ENCODE results near the gene PCDHB10. TPM values are rescaled to one million over a fixed set of nuclear protein-coding genes. Genes with fewer than 3 reads are reported as not detected.
"Not testable (repeated sequence)": the region's sequence is repeated elsewhere in the genome, so short reads cannot be mapped to it uniquely, and the experiment has no call there.

The PCDHB10 gene
- total and polyA plus RNA-seq, 4 donors: 5.9 to 15.8 (median 10.5) TPM

DNA sequence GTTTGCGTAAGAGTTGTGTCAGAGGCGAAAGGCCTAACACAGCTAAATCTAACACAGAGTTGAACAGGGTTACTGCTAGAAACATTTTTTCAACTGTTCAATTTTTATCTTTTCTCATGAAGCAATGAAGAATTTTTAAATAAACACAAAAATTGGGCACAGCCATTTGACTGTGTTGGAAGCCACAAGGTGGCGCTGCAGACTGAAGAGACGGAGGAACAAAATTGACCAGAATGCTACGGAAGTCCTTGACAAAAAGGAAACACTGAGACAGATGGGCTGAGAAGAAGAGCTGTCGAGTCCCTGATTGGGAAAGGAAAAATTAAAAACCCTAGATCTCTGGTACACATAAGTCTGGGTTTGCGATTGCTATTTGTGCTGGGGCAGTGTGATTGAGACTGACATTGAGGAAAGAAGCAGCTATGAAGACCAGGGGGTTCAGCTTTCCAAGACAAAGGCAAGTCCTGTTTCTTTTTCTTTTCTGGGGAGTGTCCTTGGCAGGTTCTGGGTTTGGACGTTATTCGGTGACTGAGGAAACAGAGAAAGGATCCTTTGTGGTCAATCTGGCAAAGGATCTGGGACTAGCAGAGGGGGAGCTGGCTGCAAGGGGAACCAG, 5.1 kb upstream of the PCDHB10 start, which contains the start of gene PCDHB9:
Gene PCDHB9, plus strand, starts transcription at position 265 of the 616 bp plus-strand sequence. Its CDS starts 158 bp downstream, at position 423.
- Histone ChIP-seq H3K4me3 (ENCODE audit: low read depth, low read length) (no peak within 1 kb of the TSS), H3K9me3 (ENCODE audit: control insufficient read depth, insufficient read depth, low read length) (peaks cover 5% of the 10 kb centered on the region), H3K36me3 (ENCODE audit: control insufficient read depth, insufficient read depth, low read length) (no peaks in the 10 kb centered on the region), H3K27ac (ENCODE audit: low read depth, low read length) (no peak within 1 kb of the TSS), H3K27me3 (ENCODE audit: control insufficient read depth, insufficient read depth, low read length) (no peaks in the 10 kb centered on the region), H3K4me1 (ENCODE audit: control insufficient read depth, insufficient read depth, low read length) (no peaks in the 10 kb centered on the region)
- peak in 2 of 6 donors; percentile 39 to 50 for DNase-seq (ENCODE audit: low read depth in 4 of 6, low spot score in 6 of 6)
- 19% methylated on average over 6 of the region's 9 CpGs for WGBS (ENCODE audit: insufficient coverage)

DNA sequence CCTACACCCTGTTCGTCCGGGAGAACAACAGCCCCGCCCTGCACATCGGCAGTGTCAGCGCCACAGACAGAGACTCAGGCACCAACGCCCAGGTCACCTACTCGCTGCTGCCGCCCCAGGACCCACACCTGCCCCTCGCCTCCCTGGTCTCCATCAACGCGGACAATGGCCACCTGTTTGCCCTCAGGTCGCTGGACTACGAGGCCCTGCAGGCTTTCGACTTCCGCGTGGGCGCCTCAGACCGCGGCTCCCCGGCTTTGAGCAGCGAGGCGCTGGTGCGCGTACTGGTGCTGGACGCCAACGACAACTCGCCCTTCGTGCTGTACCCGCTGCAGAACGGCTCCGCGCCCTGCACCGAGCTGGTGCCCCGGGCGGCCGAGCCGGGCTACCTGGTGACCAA, 3.5 kb upstream of the PCDHB10 start:
- H3K9me3 ChIP-seq (ENCODE audit: control insufficient read depth, insufficient read depth, low read length); H3K27me3 ChIP-seq (ENCODE audit: control insufficient read depth, insufficient read depth, low read length); H3K4me3 ChIP-seq (ENCODE audit: low read depth, low read length); H3K36me3 ChIP-seq (ENCODE audit: control insufficient read depth, insufficient read depth, low read length); H3K4me1 ChIP-seq (ENCODE audit: control insufficient read depth, insufficient read depth, low read length); DNase-seq (ENCODE audit: low read depth in 4 of 6, low spot score in 6 of 6); H3K27ac ChIP-seq (ENCODE audit: low read depth, low read length): not testable (repeated sequence)
- 26% methylated on average over 11 of the region's 37 CpGs for WGBS (ENCODE audit: insufficient coverage)

DNA sequence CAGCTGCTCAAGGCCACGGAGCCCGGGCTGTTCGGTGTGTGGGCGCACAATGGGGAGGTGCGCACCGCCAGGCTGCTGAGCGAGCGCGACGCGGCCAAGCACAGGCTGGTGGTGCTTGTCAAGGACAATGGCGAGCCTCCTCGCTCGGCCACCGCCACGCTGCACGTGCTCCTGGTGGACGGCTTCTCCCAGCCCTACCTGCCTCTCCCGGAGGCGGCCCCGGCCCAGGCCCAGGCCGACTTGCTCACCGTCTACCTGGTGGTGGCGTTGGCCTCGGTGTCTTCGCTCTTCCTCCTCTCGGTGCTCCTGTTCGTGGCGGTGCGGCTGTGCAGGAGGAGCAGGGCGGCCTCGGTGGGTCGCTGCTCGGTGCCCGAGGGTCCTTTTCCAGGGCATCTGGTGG, 3.0 kb upstream of the PCDHB10 start:
- H3K4me1 ChIP-seq (ENCODE audit: control insufficient read depth, insufficient read depth, low read length); H3K27me3 ChIP-seq (ENCODE audit: control insufficient read depth, insufficient read depth, low read length); DNase-seq (ENCODE audit: low read depth in 4 of 6, low spot score in 6 of 6); H3K36me3 ChIP-seq (ENCODE audit: control insufficient read depth, insufficient read depth, low read length); H3K4me3 ChIP-seq (ENCODE audit: low read depth, low read length); H3K27ac ChIP-seq (ENCODE audit: low read depth, low read length); H3K9me3 ChIP-seq (ENCODE audit: control insufficient read depth, insufficient read depth, low read length): not testable (repeated sequence)
- 16% methylated on average over 16 of the region's 35 CpGs for WGBS (ENCODE audit: insufficient coverage)

DNA sequence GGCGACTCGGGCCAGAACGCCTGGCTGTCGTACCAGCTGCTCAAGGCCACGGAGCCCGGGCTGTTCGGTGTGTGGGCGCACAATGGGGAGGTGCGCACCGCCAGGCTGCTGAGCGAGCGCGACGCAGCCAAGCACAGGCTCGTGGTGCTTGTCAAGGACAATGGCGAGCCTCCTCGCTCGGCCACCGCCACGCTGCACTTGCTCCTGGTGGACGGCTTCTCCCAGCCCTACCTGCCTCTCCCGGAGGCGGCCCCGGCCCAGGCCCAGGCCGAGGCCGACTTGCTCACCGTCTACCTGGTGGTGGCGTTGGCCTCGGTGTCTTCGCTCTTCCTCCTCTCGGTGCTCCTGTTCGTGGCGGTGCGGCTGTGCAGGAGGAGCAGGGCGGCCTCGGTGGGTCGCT, 2.2 kb downstream of the PCDHB10 start:
- not testable (repeated sequence) for H3K36me3 ChIP-seq (ENCODE audit: control insufficient read depth, insufficient read depth, low read length); H3K27ac ChIP-seq (ENCODE audit: low read depth, low read length); H3K27me3 ChIP-seq (ENCODE audit: control insufficient read depth, insufficient read depth, low read length); H3K4me1 ChIP-seq (ENCODE audit: control insufficient read depth, insufficient read depth, low read length); DNase-seq (ENCODE audit: low read depth in 4 of 6, low spot score in 6 of 6); H3K4me3 ChIP-seq (ENCODE audit: low read depth, low read length)
- WGBS (ENCODE audit: insufficient coverage): 17% methylated on average over 13 of the region's 37 CpGs
- peaks cover 11% of the 10 kb centered on the region for H3K9me3 ChIP-seq (ENCODE audit: control insufficient read depth, insufficient read depth, low read length)

GRCh38 chr5:141196363-141196762, 4.2 kb downstream of the PCDHB10 start:
- DNase-seq (ENCODE audit: low read depth in 4 of 6, low spot score in 6 of 6): no peak
- Histone ChIP-seq H3K27ac (ENCODE audit: low read depth, low read length) (no peak overlapping the region), H3K27me3 (ENCODE audit: control insufficient read depth, insufficient read depth, low read length) (no peaks in the 10 kb centered on the region), H3K4me3 (ENCODE audit: low read depth, low read length) (no peak overlapping the region), H3K36me3 (ENCODE audit: control insufficient read depth, insufficient read depth, low read length) (no peaks in the 10 kb centered on the region), H3K4me1 (ENCODE audit: control insufficient read depth, insufficient read depth, low read length) (no peaks in the 10 kb centered on the region), H3K9me3 (ENCODE audit: control insufficient read depth, insufficient read depth, low read length) (peaks cover 21% of the 10 kb centered on the region)
- 29% methylated on average over 1 of the region's 3 CpGs for WGBS (ENCODE audit: insufficient coverage)

DNA sequence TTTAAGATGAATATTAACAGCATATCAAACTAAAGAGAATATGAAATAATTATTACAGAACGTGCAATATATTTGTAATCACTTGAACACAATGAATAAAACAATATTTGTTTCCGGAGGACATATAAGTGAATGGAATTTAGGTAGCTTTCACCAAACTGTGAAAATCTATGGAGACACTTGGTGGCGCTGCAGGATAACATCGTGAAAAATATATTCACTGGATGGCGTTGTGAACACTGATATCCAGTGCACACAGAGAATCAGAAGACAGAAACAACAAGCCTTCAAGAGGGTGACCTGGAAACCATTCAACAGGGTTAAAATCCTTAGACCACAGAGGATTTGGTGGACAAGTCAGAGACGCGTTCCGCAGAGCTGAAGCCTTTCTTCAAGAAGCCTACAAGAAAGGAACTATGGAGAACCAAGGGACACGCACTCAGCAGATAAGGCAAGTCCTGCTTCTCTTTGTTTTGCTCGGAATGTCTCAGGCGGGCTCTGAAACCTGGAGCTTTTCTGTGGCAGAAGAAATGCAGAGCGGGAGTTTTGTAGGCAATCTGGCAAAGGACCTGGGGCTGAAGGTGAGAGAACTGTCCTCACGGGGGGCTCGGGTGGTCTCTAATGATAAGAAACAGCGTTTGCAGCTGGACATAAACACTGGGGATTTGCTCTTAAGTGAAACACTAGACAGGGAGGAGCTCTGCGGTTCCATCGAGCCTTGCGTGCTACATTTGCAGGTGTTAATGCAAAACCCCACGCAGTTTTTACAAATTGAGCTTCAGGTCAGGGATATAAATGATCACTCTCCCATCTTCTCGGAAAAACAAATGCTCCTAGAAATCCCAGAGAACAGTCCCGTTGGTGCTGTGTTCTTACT, 7.4 kb downstream of the PCDHB10 start, which contains the start of gene PCDHB11:
Gene PCDHB11, plus strand, starts transcription at position 269 of the 877 bp plus-strand sequence. Its CDS starts 148 bp downstream, at position 417.
- Histone ChIP-seq H3K27me3 (ENCODE audit: control insufficient read depth, insufficient read depth, low read length) (no peaks in the 10 kb centered on the region), H3K36me3 (ENCODE audit: control insufficient read depth, insufficient read depth, low read length) (no peaks in the 10 kb centered on the region), H3K4me1 (ENCODE audit: control insufficient read depth, insufficient read depth, low read length) (no peaks in the 10 kb centered on the region), H3K9me3 (ENCODE audit: control insufficient read depth, insufficient read depth, low read length) (peaks cover 19% of the 10 kb centered on the region), H3K4me3 (ENCODE audit: low read depth, low read length) (no peak within 1 kb of the TSS), H3K27ac (ENCODE audit: low read depth, low read length) (no peak within 1 kb of the TSS)
- 38% methylated on average over 14 of the region's 21 CpGs for WGBS (ENCODE audit: insufficient coverage)
- DNase-seq (ENCODE audit: low read depth in 4 of 6, low spot score in 6 of 6): peak in 2 of 6 donors; percentile 22 to 31

DNA sequence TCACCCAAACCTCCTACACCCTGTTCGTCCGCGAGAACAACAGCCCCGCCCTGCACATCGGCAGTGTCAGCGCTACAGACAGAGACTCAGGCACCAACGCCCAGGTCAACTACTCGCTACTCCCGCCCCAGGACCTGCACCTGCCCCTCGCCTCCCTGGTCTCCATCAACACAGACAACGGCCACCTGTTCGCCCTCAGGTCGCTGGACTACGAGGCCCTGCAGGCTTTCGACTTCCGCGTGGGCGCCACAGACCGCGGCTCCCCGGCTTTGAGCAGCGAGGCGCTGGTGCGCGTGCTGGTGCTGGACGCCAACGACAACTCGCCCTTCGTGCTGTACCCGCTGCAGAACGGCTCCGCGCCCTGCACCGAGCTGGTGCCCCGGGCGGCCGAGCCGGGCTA, 9.0 kb downstream of the PCDHB10 start:
- H3K27ac ChIP-seq (ENCODE audit: low read depth, low read length); H3K36me3 ChIP-seq (ENCODE audit: control insufficient read depth, insufficient read depth, low read length); H3K4me3 ChIP-seq (ENCODE audit: low read depth, low read length); H3K27me3 ChIP-seq (ENCODE audit: control insufficient read depth, insufficient read depth, low read length); H3K4me1 ChIP-seq (ENCODE audit: control insufficient read depth, insufficient read depth, low read length); DNase-seq (ENCODE audit: low read depth in 4 of 6, low spot score in 6 of 6): not testable (repeated sequence)
- WGBS (ENCODE audit: insufficient coverage): 14% methylated on average over 10 of the region's 38 CpGs
- peaks cover 16% of the 10 kb centered on the region for H3K9me3 ChIP-seq (ENCODE audit: control insufficient read depth, insufficient read depth, low read length)

DNA sequence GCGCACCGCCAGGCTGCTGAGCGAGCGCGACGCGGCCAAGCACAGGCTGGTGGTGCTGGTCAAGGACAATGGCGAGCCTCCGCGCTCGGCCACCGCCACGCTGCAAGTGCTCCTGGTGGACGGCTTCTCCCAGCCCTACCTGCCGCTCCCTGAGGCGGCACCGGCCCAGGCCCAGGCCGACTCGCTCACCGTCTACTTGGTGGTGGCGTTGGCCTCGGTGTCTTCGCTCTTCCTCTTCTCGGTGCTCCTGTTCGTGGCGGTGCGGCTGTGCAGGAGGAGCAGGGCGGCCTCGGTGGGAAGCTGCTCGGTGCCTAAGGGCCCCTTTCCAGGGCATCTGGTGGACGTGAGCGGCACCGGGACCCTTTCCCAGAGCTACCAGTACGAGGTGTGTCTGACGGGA, 9.5 kb downstream of the PCDHB10 start:
- WGBS (ENCODE audit: insufficient coverage): 25% methylated on average over 23 of the region's 35 CpGs
- not testable (repeated sequence) for H3K36me3 ChIP-seq (ENCODE audit: control insufficient read depth, insufficient read depth, low read length); H3K4me3 ChIP-seq (ENCODE audit: low read depth, low read length); H3K27ac ChIP-seq (ENCODE audit: low read depth, low read length); H3K4me1 ChIP-seq (ENCODE audit: control insufficient read depth, insufficient read depth, low read length); DNase-seq (ENCODE audit: low read depth in 4 of 6, low spot score in 6 of 6); H3K27me3 ChIP-seq (ENCODE audit: control insufficient read depth, insufficient read depth, low read length)
- H3K9me3 ChIP-seq (ENCODE audit: control insufficient read depth, insufficient read depth, low read length): peaks cover 14% of the 10 kb centered on the region

GRCh38 chr5:141208478-141208877, 16.3 kb downstream of the PCDHB10 start, which contains the start of gene PCDHB12:
Gene PCDHB12, plus strand, starts transcription at chr5:141208719. Its CDS starts 189 bp downstream, at chr5:141208908.
- H3K4me3 ChIP-seq (ENCODE audit: low read depth, low read length): peak within 1 kb of the TSS; percentile 2
- peaks cover 11% of the 10 kb centered on the region for H3K9me3 ChIP-seq (ENCODE audit: control insufficient read depth, insufficient read depth, low read length)
- 15% methylated on average over 9 of the region's 11 CpGs for WGBS (ENCODE audit: insufficient coverage)
- H3K36me3 ChIP-seq (ENCODE audit: control insufficient read depth, insufficient read depth, low read length): no peaks in the 10 kb centered on the region
- no peak within 1 kb of the TSS for H3K27ac ChIP-seq (ENCODE audit: low read depth, low read length)
- peak in 2 of 6 donors; percentile 30 to 41 for DNase-seq (ENCODE audit: low read depth in 4 of 6, low spot score in 6 of 6)
- no peaks in the 10 kb centered on the region for H3K4me1 ChIP-seq (ENCODE audit: control insufficient read depth, insufficient read depth, low read length)
- H3K27me3 ChIP-seq (ENCODE audit: control insufficient read depth, insufficient read depth, low read length): no peaks in the 10 kb centered on the region
